GM23338 (cell line): ENCODE measurements around the gene KDM1A.

Experiments
- CREB1 ChIP-seq: fragments of 250-450 bp; sonication (Bioruptor Pico); IDR thresholded peaks from 2 replicates; pipeline ENCODE4 v1.5.0; 2020; ENCODE audit warnings: low read depth, mild to moderate bottlenecking, moderate library complexity
- CTCF ChIP-seq, 2 experiments: fragments of 200-600 bp in 1 of 2; sonication (generic) in 1 of 2; conservative IDR thresholded peaks; 2 replicates each; pipeline versions ENCODE4 v1.5.1 to v1.6.1; 2016 to 2017; ENCODE audit warnings: antibody characterized with exemption in 2 of 2, low read depth in 2 of 2, mild to moderate bottlenecking in 2 of 2, moderate library complexity in 1 of 2
- EZH2 ChIP-seq: fragments of 200-600 bp; sonication (generic); IDR thresholded peaks from one replicate; pipeline ENCODE4 v1.8.0; 2017; ENCODE audit warnings: antibody characterized with exemption, mild to moderate bottlenecking, low read depth; ENCODE audit not compliant: unreplicated experiment
- EZH2phosphoT487 ChIP-seq: fragments of 200-600 bp; sonication (generic); IDR thresholded peaks from one replicate; pipeline ENCODE4 v1.8.1; 2018; ENCODE audit warnings: antibody characterized with exemption; ENCODE audit not compliant: unreplicated experiment
- JUNB ChIP-seq: IDR thresholded peaks from one replicate; pipeline ENCODE4 v1.6.1; 2016; ENCODE audit warnings: antibody characterized with exemption; ENCODE audit not compliant: unreplicated experiment
- POLR2AphosphoS5 ChIP-seq: IDR thresholded peaks from 2 replicates; pipeline ENCODE4 v1.6.1; 2016; ENCODE audit warnings: antibody characterized with exemption, low read depth
- REST ChIP-seq: IDR thresholded peaks from one replicate; pipeline ENCODE4 v1.6.1; 2018; ENCODE audit warnings: antibody characterized with exemption; ENCODE audit not compliant: unreplicated experiment
- STAT1 ChIP-seq: IDR thresholded peaks from one replicate; pipeline ENCODE4 v1.6.1; 2016; ENCODE audit warnings: antibody characterized with exemption; ENCODE audit not compliant: unreplicated experiment
- ZNF114 ChIP-seq: fragments of 250-450 bp; sonication (Bioruptor Pico); IDR thresholded peaks from 2 replicates; pipeline ENCODE4 v1.5.0; 2020; ENCODE audit warnings: mild to moderate bottlenecking, moderate library complexity
- ZNF331 ChIP-seq: fragments of 250-450 bp; sonication (Bioruptor Pico); IDR thresholded peaks from 2 replicates; pipeline ENCODE4 v1.5.0; 2020; ENCODE audit warnings: low read depth, mild to moderate bottlenecking, moderate library complexity
- ZNF462 ChIP-seq: fragments of 250-450 bp; sonication (Bioruptor Pico); IDR thresholded peaks from 2 replicates; pipeline ENCODE4 v1.5.0; 2020; ENCODE audit warnings: mild to moderate bottlenecking, moderate library complexity
- TF ChIP-seq, protein P1 (sequence below): IDR thresholded peaks from 2 replicates; pipeline ENCODE4 v1.6.1; 2016; ENCODE audit warnings: antibody characterized with exemption

GRCh38 chr1:23069675-23070074, 50.4 kb downstream of the KDM1A start:
- TF ChIP-seq CTCF (conservative IDR thresholded peaks at IDR 0.05; ENCODE audit: low read depth in 2 of 2) (no peak), EZH2phosphoT487 (no peak), POLR2AphosphoS5 (no peak), EZH2 (no peak), STAT1 (no peak), REST (no peak), JUNB (no peak), CREB1 (CRISPR knock-in tag) (no peak), ZNF462 (CRISPR knock-in tag) (no peak), ZNF114 (CRISPR knock-in tag) (no peak), ZNF331 (no peak)
- TF ChIP-seq, protein P1, sequence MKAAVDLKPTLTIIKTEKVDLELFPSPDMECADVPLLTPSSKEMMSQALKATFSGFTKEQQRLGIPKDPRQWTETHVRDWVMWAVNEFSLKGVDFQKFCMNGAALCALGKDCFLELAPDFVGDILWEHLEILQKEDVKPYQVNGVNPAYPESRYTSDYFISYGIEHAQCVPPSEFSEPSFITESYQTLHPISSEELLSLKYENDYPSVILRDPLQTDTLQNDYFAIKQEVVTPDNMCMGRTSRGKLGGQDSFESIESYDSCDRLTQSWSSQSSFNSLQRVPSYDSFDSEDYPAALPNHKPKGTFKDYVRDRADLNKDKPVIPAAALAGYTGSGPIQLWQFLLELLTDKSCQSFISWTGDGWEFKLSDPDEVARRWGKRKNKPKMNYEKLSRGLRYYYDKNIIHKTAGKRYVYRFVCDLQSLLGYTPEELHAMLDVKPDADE: no peak
